Activated T-cell treated with anti-CD3 and anti-CD28 coated beads for 1 hour (primary cell): ENCODE measurements around the gene MGME1.
"Not testable (repeated sequence)": the region's sequence is repeated elsewhere in the genome, so short reads cannot be mapped to it uniquely, and the experiment has no call there.

ENCODE experiments used
- DNase-seq: peaks from one replicate; pipeline ENCODE4 v3.0.0-alpha.2; 2020; ENCODE audit warnings: low read depth

The MGME1 gene

GRCh38 chr20:18020931-18021330 is 52.1 kb downstream of the MGME1 start:
- DNase-seq, result no peak

- DNase-seq, result no peak
Measured at GRCh38 chr20:18024606-18025127, 55.8 kb downstream of the MGME1 start.

GRCh38 chr20:18027011-18027410 is 58.2 kb downstream of the MGME1 start:
- not testable (repeated sequence) for DNase-seq

DNA sequence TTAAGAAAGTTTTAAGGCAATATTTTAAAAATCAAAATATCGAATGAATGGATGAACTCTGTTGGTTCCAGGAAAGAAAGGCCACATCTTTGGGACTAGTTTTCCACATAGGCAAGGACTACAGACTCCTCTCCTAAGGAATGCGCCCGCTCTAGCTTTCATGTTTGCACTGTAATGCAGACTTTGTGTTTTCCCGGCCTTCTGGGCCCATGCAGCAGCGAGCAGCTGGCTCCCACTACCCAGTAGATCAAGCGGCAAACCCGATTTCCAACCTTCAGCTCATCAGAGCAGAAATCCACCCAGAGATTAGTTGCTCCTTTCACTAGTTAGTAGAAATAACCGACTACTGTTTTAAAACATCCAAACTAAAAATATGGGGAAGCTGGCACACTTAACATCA is 61.2 kb downstream of the MGME1 start:
- no peak for DNase-seq

DNA sequence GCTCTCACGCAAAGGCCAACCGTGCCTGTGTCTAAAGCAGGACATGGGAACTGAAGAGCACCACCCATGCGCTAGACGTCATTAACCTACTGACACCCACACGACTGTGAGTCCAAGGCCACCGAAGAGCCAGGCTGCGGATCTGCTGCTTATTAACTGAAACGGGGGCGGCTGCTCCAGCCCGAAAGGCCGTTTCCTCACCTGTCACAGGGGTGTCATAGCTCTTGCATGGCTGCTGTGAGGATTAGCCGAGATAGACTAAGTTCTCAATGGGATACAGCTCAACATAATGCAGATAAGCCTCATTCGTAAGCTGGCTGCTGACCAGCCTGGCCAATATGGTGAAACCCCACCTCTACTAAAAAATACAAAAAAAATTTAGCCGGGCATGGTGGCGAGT is 62.2 kb downstream of the MGME1 start:
- DNase-seq, result no peak

- no peak for DNase-seq
Measured at GRCh38 chr20:18031888-18032509, 63.2 kb downstream of the MGME1 start.

DNA sequence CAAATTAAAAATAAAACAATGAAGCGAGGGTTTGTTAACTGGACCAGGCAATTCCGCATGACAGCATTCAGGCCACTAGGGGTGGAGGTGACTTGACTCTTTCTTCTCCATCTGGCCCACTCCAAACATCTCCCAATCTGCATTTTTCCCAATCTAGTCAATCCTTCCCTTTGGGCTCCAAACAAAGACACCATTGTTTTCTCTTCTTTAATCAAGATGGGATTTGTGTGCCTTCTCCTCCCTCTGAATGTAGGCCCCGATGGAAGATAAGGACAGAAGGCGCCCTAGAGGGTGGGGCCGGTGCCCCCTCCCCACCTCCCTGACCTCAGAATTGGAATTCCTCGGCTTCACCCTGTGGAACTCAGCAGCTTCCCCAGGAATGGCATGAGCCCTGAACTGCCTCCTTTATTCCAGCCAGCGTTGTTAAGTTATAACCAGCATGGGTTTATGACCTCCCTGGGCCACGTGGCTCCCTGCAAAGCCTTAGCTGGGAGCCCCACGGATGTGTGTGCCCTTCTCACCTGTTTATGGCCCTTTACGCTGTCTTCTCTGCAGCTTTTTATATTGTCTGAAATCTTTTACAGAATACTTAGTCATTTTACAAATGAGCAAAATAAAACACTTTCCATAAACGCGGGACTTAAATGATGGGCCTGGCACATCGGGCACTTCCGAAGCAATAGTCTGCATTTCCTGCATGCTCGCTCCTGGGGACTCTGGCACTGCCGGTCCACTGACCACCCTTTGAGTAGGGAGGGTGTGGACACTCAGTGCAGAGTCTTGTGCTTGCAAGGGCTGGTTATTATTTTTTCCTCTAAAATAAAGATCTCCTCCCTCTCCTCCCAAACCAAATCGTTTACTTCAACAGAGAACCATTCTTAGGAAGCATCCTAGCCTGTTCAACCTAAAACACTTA is 64.4 kb downstream of the MGME1 start:
- no peak for DNase-seq

DNA sequence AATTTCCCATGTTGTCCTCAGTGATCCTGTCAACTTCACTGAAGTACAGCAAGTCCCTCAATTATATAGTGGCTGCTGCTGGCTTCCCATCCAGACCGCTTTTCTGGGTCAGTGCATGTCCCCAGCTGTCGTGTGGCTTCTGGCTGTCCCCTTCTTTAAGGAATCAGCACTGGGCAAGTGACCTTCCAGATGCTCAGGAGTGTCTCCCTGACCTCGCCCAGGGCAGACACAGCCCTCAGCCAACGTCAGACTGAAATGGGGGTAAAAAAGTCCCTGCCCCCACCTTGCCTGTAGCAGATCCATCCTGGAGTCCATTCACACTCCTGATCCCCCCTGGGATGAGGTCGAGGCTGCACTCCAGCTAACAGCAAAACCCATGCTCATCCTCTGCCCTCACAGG is 65.2 kb downstream of the MGME1 start:
- no peak for DNase-seq

DNA sequence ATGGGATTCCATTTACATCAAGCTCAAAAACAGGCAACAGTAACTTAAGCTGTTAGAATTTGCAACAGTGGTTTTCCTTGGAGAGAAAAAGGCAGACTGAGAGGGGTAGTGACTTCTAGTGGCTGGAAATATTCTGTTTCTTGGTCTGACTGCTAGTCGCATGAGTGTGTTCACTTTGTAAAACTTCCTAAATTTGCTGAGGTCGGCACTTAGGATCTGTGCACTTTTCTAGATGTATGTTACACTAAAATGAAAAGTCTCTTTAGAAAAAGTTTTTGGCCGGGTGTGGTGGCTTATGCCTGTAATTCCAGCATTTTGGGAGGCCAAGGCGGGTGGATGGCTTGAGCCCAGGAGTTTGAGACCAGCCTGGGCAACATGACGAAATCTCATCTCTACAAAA is 70.2 kb downstream of the MGME1 start:
- no peak for DNase-seq
